Islet of Langerhans (tissue), 1 donor: ENCODE results near the gene HNRNPF.
"Not testable (repeated sequence)": the region's sequence is repeated elsewhere in the genome, so short reads cannot be mapped to it uniquely, and the experiment has no call there.

Source experiments
- FAIRE-seq: peaks from one replicate; lab custom pipeline; 2011; peaks lifted over from hg19 to GRCh38; lab: Jason Lieb, UNC

Gene HNRNPF

GRCh38 chr10:43396928-43397624 is 11.9 kb downstream of the HNRNPF start:
- FAIRE-seq = no peak

DNA sequence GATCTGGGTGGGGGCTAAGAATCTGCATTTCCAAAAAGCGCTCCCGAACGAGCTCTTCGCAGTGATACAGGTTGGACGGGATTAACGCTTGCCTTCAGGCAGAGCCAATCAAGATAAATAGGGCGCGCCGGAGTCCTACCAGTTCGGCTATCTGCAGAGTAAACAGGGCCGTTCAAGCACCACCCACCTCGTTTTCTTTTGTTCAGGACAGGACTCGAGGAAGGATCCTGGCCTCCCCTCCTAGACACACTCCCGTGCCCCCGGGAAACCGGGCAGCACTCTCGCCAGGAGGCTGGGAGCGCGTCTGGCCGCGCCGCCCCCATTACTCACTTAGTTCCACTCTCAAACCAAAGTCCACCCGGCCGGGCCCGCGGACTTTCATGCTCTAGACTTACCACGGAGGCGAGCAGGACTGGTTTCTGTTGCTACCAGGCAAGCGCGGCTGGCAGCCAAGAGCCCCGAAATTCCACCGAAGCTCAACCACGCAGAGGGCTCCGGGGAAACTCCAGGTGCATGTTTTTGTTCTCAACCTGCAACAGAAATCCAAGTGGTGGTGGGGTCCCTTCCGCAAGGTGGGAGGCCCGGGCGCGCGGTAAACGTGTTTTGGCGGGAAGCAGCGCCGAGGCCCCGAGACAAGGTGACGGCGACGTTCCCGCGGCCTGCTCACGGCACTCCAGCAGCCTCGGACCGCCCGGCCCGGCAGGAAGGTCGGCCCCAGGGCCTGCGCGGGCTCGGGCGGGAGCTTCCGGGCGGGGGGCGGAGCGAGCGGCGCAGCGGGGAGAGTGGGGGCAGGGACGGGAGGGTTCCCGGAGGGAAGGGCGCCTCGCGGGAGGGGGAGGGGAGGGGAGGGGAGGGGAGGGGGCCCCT is 12.7 kb downstream of the HNRNPF start:
- no peak for FAIRE-seq

DNA sequence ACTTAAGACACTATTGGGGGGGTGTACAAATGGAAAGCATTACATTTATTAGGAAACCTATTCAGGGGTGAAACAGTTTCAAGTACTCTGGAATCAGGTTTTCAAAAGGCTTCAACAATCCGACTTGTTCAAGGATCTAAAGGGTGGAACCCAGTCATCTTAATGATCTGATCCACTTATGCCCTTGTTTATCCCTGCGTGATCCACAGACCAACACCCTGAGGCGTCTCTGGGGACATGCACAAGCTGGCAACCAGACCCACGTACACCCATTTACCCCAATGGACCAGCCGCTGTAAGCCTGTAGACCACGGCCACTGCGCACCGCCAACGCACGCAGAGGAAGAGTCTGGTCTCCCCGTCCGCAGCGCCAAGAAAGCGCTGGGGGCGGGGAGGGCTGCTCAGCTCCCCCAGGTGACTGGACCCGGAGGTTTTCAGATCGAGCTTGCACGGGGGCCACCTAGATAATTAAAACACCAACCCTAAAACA is 13.4 kb downstream of the HNRNPF start:
- no peak for FAIRE-seq

DNA sequence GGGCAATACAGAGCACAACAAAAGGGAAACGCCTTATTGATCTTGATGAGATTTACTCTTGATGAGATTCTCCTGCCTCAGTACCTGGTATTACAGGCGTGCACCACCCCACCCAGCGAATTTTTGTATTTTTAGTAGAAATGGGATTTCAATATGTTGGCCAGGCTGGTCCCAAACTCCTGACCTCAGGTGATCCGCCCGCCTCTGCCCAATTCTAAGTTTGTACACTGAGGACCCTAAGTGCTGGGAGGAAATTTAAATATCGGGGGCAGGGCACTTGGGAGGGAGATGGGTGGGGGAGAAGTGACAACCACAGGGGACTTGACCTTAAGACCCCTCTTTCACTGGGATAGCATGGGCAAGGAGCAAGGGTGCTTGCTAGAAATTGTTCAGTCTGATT is 14.1 kb downstream of the HNRNPF start:
- FAIRE-seq = no peak

- no peak for FAIRE-seq
Observed at GRCh38 chr10:43393606-43394360, 15.2 kb downstream of the HNRNPF start.

GRCh38 chr10:43393186-43393585 is 15.8 kb downstream of the HNRNPF start:
- not testable (repeated sequence) for FAIRE-seq

DNA sequence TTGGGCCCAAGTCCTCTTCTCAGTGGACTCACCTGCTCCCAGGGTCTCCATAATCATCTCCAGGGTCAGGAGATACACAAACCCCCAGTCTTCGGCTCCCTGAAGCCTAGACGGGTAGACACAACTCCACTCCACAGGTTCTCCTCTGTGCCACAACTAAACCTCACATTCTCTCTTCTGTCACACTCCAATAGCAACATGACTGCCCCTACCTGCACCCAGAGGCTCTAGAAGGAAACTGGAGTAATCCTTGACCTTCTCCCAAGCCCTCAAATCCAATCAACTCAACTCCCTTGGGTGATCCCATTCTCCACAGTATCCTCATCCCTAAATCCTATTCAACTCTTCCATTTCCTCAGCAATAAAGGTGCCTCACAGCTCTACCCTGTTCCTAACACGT is 16.2 kb downstream of the HNRNPF start:
- no peak for FAIRE-seq

- no peak for FAIRE-seq
Observed at GRCh38 chr10:43391496-43391895, 17.5 kb downstream of the HNRNPF start.

- FAIRE-seq = no peak
Observed at GRCh38 chr10:43390759-43391158, 18.2 kb downstream of the HNRNPF start.

DNA sequence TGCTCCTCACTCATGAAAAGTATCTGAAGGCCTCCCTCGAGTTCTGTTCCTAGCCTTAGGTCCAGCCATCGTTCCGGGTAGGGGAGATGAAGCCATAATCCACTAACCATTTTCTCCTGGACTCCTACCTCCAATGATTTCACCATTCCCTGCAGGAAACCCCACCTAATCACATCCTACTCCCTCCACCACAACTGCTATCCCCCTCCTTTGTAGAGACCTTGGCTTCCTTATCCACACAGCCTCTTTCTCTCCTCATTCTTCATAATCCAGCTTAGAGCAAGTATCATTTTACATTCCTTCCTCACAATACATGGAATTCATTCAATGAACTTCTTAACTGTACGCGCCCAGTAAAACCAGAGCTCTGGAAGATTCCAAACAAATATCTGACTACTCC is 18.7 kb downstream of the HNRNPF start:
- no peak for FAIRE-seq

DNA sequence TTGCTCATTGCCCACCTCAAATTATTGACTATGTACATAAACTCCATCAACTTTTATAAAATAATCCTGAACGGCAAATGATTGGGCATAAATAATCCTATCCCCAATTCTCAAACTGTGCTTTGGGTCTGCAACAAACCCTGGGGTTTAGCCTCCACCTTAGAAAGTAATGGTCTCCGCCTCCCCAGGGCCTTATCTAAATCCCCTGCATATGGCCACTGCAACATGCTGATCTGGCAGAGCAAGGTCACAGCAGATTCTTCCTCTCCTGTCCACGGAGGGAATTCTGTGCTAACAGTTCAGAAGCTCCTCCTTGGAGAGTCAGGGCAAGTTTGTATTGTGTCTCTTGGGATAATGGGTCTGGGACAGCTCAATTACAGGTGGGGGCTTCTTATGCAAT is 19.1 kb downstream of the HNRNPF start:
- no peak for FAIRE-seq

- no peak for FAIRE-seq
Observed at GRCh38 chr10:43387678-43388032, 21.3 kb downstream of the HNRNPF start.

- no peak for FAIRE-seq
Observed at GRCh38 chr10:43386981-43387677, 21.9 kb downstream of the HNRNPF start.

DNA sequence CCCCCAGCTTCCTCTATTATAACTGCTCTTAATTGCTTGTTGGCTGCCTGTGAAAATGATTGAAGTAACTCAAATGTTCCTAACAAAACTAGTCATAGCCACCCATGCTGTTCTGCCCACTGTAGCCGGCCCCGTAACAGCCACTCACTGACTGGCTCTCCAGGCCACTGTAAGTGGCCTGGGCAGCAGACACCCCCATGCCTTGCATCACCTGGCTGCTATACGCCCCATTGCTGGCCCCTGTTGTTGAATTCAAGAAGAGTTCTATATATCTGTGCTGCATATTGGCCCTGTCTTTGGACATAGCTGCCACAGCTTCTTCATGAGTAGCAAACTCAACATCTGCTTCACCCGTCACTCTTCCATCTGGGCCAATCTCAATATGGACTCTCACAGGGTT is 22.4 kb downstream of the HNRNPF start:
- FAIRE-seq = no peak

DNA sequence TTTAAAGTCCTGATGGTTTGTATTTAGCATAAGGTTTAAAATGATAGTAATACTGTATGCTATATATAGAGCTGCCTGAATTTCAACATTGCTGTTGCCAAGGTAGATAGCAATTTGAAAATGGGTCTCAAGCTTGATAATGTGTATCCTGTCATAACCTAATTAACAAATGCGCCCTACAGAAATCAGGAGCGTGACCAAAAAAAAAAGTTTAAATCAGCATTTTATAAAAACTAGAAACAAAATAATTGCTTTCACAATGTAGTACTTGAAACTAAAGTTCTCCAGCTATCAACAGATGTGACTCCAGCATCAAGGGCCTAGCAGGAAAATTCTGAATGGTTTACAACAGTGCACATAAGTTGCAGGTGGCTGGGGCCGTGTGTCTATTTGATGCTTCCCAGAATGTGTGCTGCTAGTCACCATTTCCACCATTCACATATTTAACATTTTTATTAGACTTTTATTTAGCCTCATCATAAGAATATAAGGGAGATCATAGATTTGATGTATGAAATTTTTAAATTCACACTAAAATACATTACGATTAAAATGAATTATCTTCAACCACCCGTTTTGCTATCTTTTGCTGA is 23.5 kb downstream of the HNRNPF start:
- FAIRE-seq = no peak

DNA sequence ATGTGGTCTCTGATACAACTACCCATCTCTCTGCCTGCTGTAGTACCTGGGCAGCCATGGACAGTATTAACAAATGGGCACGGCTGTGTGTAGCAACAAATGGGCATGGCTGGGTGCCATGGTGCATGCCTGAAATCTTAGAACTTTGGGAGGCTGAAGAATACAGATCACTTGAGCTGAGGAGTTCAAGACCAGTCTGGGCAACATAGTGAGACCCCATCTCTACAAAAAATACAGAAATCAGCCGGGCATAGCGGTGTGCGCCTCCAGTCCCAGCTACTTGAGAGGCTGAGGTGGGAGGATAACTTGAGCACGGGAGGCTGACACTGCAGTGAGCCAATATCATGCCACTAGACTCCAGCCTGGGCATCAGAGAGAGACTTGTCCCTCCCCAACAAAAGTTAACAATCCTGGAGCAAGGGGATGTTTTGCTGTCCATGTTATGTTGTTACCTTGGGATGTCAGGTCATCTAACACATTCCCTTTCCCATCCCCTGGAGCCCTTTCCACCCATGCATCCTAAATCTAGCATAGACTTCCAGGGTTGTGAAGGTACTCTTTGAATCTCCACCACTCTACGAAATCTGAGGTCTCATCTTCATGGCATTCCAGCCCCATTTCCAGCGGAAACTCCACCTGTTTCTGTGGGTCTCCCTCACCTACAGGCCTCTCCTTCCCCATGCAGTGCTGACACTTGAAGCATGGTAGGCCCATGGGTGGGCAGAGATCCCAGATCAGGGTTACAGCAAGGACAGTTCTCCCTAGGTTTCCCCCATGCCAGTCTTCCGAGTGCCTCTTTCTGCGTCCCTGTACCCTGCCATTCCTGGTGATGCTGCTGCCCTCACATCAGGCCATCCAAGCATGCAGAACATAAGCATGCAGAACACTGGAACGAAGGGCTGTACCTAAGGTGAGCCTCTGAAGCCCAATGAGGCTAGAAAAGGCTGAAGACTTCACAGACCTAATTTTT is 24.4 kb downstream of the HNRNPF start:
- FAIRE-seq = no peak

- no peak for FAIRE-seq
Observed at GRCh38 chr10:43383204-43383971, 25.6 kb downstream of the HNRNPF start.

DNA sequence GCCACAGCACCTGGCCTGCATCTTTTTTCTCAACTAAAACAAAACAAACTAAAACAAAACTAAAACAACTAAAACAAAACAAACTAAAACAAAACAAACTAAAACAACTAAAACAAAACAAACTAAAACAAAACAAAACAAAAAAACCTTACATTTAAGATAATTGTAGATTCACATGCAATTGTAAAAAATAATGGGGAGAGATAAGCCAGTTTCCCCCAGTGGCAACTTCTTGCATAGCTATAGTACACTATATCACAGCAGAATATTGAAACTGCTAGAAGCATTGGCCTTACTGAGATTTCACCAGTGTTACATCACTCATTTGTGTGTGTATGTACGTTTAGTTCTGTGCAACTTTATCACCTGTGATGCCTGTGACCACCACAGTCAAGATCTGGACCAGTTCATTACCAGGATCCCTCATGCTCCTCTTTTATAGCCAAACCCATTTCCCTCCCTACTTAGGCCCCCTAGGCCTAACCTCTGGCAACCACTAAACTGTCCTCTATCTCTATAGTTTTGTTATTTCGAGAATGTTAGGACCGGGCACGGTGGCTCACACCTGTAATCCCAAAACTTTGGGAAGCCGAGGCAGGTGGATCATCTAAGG is 28.3 kb downstream of the HNRNPF start:
- FAIRE-seq = no peak

DNA sequence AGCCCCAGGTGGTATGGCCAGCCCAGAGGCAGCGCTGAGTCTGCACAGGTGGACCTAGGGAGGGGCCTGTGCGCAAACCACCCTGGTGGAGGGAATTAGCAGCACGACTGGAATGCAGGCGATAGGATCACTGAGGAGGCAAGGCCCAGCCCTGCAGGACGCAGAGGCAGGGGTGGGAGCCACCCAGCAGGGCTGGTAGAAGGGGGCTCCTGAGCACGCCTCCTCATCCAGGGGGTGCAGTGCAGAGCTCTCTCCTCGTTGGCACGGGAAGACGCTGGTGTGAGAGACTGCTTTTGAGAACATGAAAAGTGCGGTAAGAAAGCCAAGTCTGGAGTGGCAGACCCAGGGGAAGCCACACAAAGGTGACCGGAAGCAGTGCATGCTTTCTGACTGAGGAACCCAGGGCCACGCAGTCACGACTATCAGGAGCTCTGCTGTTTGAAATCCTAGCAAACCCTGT is 31.5 kb downstream of the HNRNPF start:
- FAIRE-seq = no peak
